ENCODE results near the gene TPH2.

Gene TPH2

GRCh38 chr12:71958993-71959578 lies 20.4 kb downstream of the TPH2 start:
- no peak for DNase-seq (ENCODE audit: low spot score)

DNA sequence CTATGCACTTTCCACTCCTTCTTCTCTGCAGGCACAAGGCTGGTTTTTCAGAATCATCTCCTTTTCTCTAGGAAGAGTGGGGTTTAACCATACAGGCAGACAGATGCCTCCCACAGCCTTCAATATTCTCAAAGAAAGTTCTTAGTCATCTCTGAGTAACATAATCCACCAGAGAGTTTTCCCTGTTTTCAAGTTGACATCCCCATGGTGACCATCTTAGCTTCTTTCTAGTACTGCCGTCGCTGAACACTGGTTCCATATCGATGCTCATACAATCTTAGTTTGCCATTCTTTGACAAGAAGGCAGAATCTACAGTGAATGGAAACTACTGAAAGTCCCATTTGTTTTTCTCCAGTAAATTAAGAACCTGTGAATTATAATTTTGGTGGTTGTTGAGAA lies 28.6 kb downstream of the TPH2 start:
- DNase-seq (ENCODE audit: low spot score) = no peak

- DNase-seq (ENCODE audit: low spot score) = no peak
Measured at GRCh38 chr12:71969330-71969729, 30.7 kb downstream of the TPH2 start.

DNA sequence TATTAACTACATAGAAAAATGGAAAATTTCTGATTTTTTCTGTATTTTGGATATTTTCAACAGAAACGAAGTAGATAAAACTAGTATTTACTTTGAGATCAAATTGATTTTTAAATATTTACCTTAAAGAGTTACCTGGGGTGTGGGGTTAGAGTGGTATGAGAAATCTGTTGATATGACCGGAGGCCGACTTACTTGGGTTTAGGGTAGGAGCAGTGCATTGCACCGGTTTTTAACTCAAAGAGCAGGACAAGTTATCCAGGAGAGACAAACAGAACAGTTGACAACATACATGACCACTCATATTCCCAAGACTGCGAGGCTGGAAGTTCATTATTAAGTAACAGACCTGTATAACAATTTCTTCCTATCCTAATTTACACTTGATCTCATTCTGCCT lies 31.4 kb downstream of the TPH2 start:
- DNase-seq (ENCODE audit: low spot score) = no peak

GRCh38 chr12:71972441-71973074 lies 33.9 kb downstream of the TPH2 start:
- no peak for DNase-seq (ENCODE audit: low spot score)

- peak; percentile 32 for DNase-seq (ENCODE audit: low spot score)
Measured at GRCh38 chr12:71973687-71974086, 35.0 kb downstream of the TPH2 start.

GRCh38 chr12:71980538-71980937 lies 41.9 kb downstream of the TPH2 start:
- DNase-seq (ENCODE audit: low spot score) = no peak

DNA sequence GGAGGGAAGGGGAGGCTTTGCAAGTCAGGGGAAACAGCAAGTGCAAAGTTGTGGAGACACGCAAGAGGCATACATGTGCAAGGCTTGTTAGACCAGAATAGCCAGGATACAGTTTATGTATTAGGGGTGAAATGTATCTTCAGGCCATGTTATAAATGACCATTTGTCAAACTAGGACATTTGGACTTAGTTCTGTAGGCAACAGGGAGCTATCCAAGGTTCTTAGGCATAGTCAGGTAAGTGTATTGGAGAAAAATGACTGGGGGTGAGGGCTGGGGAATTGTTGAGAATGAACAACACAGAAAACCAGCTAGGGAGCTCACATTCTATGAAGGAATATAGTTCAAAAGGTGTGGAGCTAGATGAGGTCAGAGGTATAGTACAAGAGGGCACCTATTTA lies 42.5 kb downstream of the TPH2 start:
- DNase-seq (ENCODE audit: low spot score) = no peak

- DNase-seq (ENCODE audit: low spot score) = no peak
Measured at GRCh38 chr12:71994715-71995114, 56.1 kb downstream of the TPH2 start.

DNA sequence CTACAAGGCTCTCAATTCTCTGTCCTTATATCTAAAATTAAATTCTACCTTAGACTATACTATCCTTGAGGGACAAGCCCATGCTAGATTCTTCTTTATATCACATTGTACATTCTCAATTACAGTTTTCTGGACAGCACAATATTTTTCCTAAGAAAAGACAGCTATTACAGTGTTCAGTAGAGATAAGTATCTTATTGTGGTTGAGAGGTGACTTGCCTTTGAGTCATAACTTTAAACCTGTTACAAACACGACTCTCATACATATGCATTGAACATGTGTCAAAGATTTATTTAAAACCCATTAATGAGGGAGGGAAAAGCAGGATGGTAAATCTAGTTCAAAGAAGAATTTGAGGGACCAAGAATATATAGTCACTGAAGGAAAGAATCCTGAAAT lies 61.1 kb downstream of the TPH2 start:
- peak; percentile 27 for DNase-seq (ENCODE audit: low spot score)

DNA sequence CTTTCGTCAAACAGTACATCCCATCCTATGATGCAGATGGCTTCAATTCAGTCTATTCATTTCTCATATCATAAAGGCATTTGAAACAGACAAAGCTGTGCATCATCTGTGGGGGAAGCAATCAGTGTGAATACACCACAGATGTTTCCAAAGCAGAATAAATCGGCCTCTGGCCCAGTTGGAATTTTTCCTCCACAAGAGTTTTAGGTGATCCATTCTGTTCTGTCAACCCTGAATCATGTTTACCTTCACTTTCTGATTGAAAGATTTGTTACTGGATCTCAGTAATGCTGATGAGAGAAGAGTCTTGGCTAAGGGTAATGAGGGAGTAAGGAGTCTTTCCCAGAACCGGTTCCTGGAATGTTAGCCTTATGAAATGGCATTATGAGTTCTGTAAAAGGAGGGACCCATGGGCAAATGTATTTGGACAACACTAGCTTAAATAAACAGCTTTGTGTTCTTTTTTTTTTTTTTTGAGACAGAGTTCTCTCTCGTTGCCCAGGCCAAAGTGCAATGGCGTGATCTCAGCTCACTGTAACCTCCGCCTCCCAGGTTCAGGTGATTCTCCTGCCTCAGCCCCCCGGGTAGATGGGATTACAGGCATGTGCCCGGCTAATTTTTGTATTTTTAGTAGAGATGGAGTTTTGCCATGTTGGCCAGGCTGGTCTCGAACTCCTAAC lies 62.5 kb downstream of the TPH2 start:
- DNase-seq (ENCODE audit: low spot score) = no peak

DNA sequence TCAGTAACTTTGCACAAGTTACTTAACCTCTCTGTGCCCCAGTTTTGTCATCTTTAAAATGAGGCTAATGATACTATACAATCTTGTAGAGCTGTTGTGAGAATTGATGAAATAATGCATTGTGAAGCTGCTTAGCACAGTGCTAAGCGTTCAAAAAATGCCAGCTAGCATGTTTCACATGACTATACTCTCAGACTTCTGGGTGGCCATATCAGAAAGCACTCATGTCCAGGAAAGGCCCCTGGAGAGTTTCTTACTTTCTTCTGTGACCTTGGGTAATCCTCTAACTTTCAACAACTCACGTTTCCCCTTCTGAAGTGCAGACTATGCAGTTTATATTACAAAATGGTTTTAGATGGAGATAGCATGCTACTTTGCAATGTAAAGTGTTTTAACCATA lies 68.1 kb downstream of the TPH2 start:
- no peak for DNase-seq (ENCODE audit: low spot score)

DNA sequence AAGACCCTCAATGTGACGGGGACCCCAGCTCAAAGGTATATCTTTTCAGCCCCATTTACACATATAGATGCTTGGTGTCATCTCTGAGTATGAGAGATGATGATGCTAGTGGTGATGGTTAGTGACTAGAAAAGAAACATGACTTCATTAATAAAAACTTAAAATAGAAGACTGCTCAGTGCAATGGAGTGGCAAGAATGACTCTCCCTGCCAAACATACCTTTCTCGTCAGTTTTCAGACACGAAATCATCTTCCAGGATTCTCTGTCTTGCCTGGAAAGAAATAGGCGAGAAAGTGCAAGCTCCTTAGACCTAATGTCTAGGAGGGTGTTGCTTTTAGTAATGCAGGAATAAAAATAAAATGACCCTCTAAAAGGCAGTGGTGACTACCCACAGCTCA lies 71.7 kb downstream of the TPH2 start:
- DNase-seq (ENCODE audit: low spot score) = no peak

- DNase-seq (ENCODE audit: low spot score) = no peak
Measured at GRCh38 chr12:72011374-72011773, 72.7 kb downstream of the TPH2 start.

DNA sequence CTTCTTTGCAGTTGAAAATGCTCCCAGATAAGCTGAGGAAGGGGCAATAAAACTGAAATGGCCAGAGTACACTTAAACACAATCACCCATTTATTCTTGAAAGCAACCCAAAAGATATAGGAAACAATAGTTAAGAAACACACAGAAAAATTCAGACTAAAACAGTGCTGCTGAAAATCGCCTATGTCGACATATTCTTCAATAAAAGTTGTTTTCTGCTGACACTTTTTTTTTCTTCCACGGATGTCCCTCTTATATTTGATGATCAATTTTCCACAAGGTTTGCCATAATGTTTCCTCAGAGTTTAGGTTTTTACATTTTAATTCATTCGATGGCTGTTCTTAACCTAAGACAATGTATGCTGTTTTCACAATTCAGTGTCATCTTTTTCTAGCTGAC lies 74.2 kb downstream of the TPH2 start:
- no peak for DNase-seq (ENCODE audit: low spot score)

- DNase-seq (ENCODE audit: low spot score) = no peak
Measured at GRCh38 chr12:72015895-72016294, 77.2 kb downstream of the TPH2 start.

DNA sequence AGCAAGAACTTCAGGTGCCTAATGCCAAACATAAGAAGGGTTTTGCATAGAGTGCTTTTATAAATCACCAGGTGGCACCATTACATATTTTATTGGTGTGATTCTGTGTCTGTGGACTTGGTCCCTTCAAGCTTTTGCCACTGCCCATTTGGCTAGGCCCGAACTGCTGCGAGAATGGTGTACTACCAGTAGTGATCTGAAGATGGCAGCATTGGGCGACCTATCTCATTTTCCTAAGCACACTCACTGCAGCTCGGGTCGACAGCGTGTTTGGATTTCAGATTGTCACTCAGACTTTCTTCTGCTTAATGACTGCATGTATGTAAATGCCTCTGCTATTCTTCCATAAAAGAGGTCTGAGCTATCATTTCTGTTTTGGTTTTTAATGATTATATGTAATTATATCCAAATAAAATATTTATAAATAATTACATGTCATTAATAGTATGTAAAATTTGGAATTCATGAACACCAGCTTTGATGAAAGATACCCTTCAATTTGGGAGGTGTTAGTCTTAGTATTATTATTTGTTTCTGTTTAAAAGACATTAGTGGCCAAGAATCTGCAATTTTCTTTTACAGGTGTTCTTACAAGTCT lies 78.5 kb downstream of the TPH2 start:
- DNase-seq (ENCODE audit: low spot score) = peak; percentile 73

DNA sequence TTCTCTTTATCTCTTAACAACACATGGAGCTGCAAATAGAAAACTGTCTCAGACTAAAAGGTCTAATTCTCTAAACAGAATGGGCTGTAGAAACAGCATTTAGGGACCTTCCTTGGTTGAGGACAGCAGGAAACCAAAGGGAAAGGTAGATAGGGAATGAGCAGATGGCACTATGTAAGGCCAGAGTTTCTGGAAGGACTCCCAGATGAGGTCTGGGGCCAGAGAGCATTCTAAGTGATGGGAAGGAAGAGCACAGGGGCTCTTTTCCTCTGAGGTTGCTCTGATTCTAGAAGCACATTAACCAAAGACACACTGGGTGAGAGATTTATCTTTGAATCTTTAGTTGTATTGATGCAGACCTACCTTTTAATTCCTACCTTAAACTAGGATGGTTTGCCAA lies 79.4 kb downstream of the TPH2 start:
- no peak for DNase-seq (ENCODE audit: low spot score)

- DNase-seq (ENCODE audit: low spot score) = no peak
Measured at GRCh38 chr12:72024613-72025012, 86.0 kb downstream of the TPH2 start.

- DNase-seq (ENCODE audit: low spot score) = no peak
Measured at GRCh38 chr12:72025524-72025923, 86.9 kb downstream of the TPH2 start.

DNA sequence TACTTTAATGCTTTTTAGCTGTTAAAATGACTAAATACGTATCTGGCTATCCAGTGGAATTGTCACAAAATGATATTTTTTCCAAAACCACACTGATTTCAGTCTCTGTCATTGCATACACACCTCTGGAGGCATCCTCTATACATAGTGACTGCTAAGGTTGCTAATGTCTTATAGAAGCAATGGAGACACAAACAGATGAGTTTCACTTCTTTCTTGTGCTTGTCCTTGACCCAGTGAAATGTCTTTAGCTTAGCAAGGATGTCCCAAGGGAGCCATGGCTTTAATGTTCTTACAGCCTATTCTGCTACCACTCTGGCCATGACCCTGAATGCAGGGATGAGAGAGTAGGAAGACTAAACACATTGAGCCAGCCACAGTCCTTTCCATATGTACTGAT lies 90.3 kb downstream of the TPH2 start:
- no peak for DNase-seq (ENCODE audit: low spot score)

GRCh38 chr12:72030277-72030676 lies 91.6 kb downstream of the TPH2 start:
- DNase-seq (ENCODE audit: low spot score) = no peak

DNA sequence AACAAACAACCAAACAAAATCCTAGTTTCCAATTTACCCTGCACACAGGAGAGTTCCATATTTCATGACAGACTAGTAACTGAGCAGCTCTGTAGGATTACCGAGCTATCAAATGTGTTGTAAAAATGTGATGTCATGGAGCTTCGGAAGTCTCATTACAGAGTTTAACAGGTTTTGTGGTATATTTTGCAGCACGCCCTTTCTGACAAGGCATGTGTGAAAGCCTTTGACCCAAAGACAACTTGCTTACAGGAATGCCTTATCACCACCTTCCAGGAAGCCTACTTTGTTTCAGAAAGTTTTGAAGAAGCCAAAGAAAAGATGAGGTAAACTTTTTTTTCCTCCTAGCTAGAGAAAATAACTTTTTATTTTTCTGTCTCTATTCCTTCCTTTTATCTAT lies 92.4 kb downstream of the TPH2 start:
- DNase-seq (ENCODE audit: low spot score) = no peak
